Sigmoid colon (tissue), 3 donors: ENCODE measurements around the gene VDAC1.

ENCODE experiments used
- CTCF ChIP-seq, 4 experiments: fragments of 450-650 bp in 3 of 4; fragments of 200-600 bp in 1 of 4; IDR thresholded peaks; one replicate each; pipeline ENCODE4 v1.5.1; 2016 to 2019; ENCODE audit warnings: antibody characterized with exemption in 4 of 4, mild to moderate bottlenecking in 3 of 4, moderate library complexity in 2 of 4
- POLR2A ChIP-seq, 2 donors: fragments of 450-650 bp; IDR thresholded peaks; one replicate each; pipeline ENCODE4 v1.6.1; 2016; ENCODE audit warnings: antibody characterized with exemption in 2 of 2, mild to moderate bottlenecking in 2 of 2, moderate library complexity in 2 of 2

GRCh38 chr5:133930813-133931090 is 74.0 kb downstream of the VDAC1 start:
- TF ChIP-seq CTCF (IDR thresholded peaks at IDR 0.05): no peak
- no peak for TF ChIP-seq POLR2A (IDR thresholded peaks at IDR 0.05)
